MCF 10A (cell line): ENCODE results near the gene SDHAF1. TPM values are rescaled to one million over a fixed set of nuclear protein-coding genes. Genes with fewer than 3 reads are reported as not detected.

Experiments
- BruUV-seq: library from RNA; stranded (reverse); fragments of 400-500 nt; replicated peaks from 2 replicates; lab custom pipeline; 2021; lab: Mats Ljungman, UMichigan
- CTCF ChIA-PET: fragments of 300-600 bp; sonication (Branson Sonifier 250); formaldehyde crosslinking; extraction: SDS; loops from one replicate; lab custom pipeline; 2021; ENCODE audit warnings: antibody characterized with exemption, inconsistent platforms; lab: Yijun Ruan, JAX
- POLR2A ChIA-PET: fragments of 300-600, 350-650 bp; sonication (Branson Sonifier 250); formaldehyde crosslinking; extraction: SDS; loops from one replicate; lab custom pipeline; 2020; ENCODE audit warnings: antibody characterized with exemption, inconsistent platforms; lab: Yijun Ruan, JAX
- DNase-seq: peaks from one replicate; pipeline ENCODE4 v3.0.0-alpha.2; 2018; ENCODE audit not compliant: unreplicated experiment
- H3K27ac Mint-ChIP-seq: one replicate; pipeline ENCODE4 v1.8.0; 2022; ENCODE audit warnings: mild to moderate bottlenecking, low read depth, mixed read lengths; ENCODE audit not compliant: unreplicated experiment
- H3K27me3 Mint-ChIP-seq: one replicate; pipeline ENCODE4 v1.8.0; 2022; ENCODE audit warnings: mixed read lengths; ENCODE audit not compliant: insufficient read depth, unreplicated experiment
- H3K36me3 Mint-ChIP-seq: one replicate; pipeline ENCODE4 v1.8.0; 2022; ENCODE audit warnings: mild to moderate bottlenecking, moderate library complexity, mixed read lengths; ENCODE audit not compliant: insufficient read depth, unreplicated experiment
- H3K4me1 Mint-ChIP-seq: one replicate; pipeline ENCODE4 v1.8.0; 2022; ENCODE audit warnings: mixed read lengths; ENCODE audit not compliant: insufficient read depth, unreplicated experiment
- H3K4me3 Mint-ChIP-seq: one replicate; pipeline ENCODE4 v1.8.0; 2022; ENCODE audit warnings: mild to moderate bottlenecking, moderate library complexity, mixed read lengths; ENCODE audit not compliant: unreplicated experiment
- H3K9me3 Mint-ChIP-seq: one replicate; pipeline ENCODE4 v1.8.0; 2022; ENCODE audit warnings: mixed read lengths; ENCODE audit not compliant: unreplicated experiment
- CTCF ChIP-seq: fragments of 200-600 bp; IDR thresholded peaks from one replicate; pipeline ENCODE4 v1.8.0; 2022; ENCODE audit warnings: antibody characterized with exemption, mild to moderate bottlenecking; ENCODE audit not compliant: unreplicated experiment
- intact Hi-C: fragments of 100-400 bp; cut with micrococcal nuclease; formaldehyde crosslinking; loops from 2 replicates; pipeline ENCODE4 v1.14.1; 2022
- total RNA-seq: library from RNA; stranded (reverse); gene quantifications from 2 replicates; pipeline ENCODE4 v1.2.3, GENCODE V29; 2022

The SDHAF1 gene
- total RNA-seq, 1 experiment from 2014 or later = 14.4 TPM

GRCh38 chr19:35959968-35960320 lies 35.0 kb upstream of the SDHAF1 start:
- POLR2A ChIA-PET = no interaction called here
- CTCF ChIA-PET = no interaction called here
- intact Hi-C loops = no loop called here
- TF ChIP-seq CTCF = no peak
- Mint-ChIP-seq H3K9me3 (no peaks in the 10 kb centered on the region), H3K27ac (no peak overlapping the region), H3K4me1 (no peaks in the 10 kb centered on the region), H3K36me3 (no peaks in the 10 kb centered on the region), H3K27me3 (peaks cover 34% of the 10 kb centered on the region), H3K4me3 (no peak overlapping the region)
- no peak for DNase-seq
- no TSS peak for BruUV-seq

GRCh38 chr19:35960432-35960972 lies 34.5 kb upstream of the SDHAF1 start:
- no peak for TF ChIP-seq CTCF
- no peak for DNase-seq
- Mint-ChIP-seq H3K27me3 (peaks cover 34% of the 10 kb centered on the region), H3K4me1 (no peaks in the 10 kb centered on the region), H3K36me3 (no peaks in the 10 kb centered on the region), H3K9me3 (no peaks in the 10 kb centered on the region), H3K4me3 (no peak overlapping the region), H3K27ac (no peak overlapping the region)
- intact Hi-C loops = no loop called here
- POLR2A ChIA-PET = no interaction called here
- BruUV-seq = no TSS peak
- CTCF ChIA-PET = no interaction called here

- BruUV-seq = no TSS peak
- Mint-ChIP-seq H3K27me3 (peaks cover 16% of the 10 kb centered on the region), H3K4me1 (no peaks in the 10 kb centered on the region), H3K4me3 (no peak overlapping the region), H3K36me3 (no peaks in the 10 kb centered on the region), H3K9me3 (no peaks in the 10 kb centered on the region), H3K27ac (no peak overlapping the region)
- POLR2A ChIA-PET = interaction anchor here (0.8 kb wide), 1 partner anchor 34 kb away, joined by 5 read pairs; no protein-coding TSS in a partner anchor
- TF ChIP-seq CTCF = no peak
- intact Hi-C loops = no loop called here
- DNase-seq = peak; percentile 36
- CTCF ChIA-PET = no interaction called here
Measured at GRCh38 chr19:35963514-35963913, 31.5 kb upstream of the SDHAF1 start.

- intact Hi-C loops = no loop called here
- no TSS peak for BruUV-seq
- TF ChIP-seq CTCF = no peak
- no peak for DNase-seq
- Mint-ChIP-seq H3K4me3 (no peak overlapping the region), H3K4me1 (no peaks in the 10 kb centered on the region), H3K27ac (no peak overlapping the region), H3K36me3 (no peaks in the 10 kb centered on the region), H3K9me3 (no peaks in the 10 kb centered on the region), H3K27me3 (no peaks in the 10 kb centered on the region)
- POLR2A ChIA-PET = interaction anchor here (1.0 kb wide), 1 partner anchor 87 kb away, joined by 3 read pairs; no protein-coding TSS in a partner anchor
- CTCF ChIA-PET = interaction anchor here (0.7 kb wide), 1 partner anchor 64 kb away, joined by 4 read pairs; no protein-coding TSS in a partner anchor
Measured at GRCh38 chr19:35966771-35967170, 28.2 kb upstream of the SDHAF1 start.
